ENCODE results near the gene MARK2. TPM values are rescaled to one million over a fixed set of nuclear protein-coding genes. Genes with fewer than 3 reads are reported as not detected.

Gene MARK2
- polyA plus RNA-seq, 1 of the 3 experiments (the other 2 are of a cell fraction) = 18.8 TPM

GRCh38 chr11:63940786-63941185 is 101.9 kb downstream of the MARK2 start:
- H3K36me3 ChIP-seq (replicated peaks in 1 of 2; ENCODE audit: control insufficient read depth in 1 of 2, insufficient read depth in 2 of 2, low read length in 1 of 2) = peaks cover 0 to 2% of the 10 kb centered on the region in 2 experiments
- H3K9me2 ChIP-seq = no peaks in the 10 kb centered on the region
- no peak for DNase-seq
- peaks cover 59% of the 10 kb centered on the region for H3K79me2 ChIP-seq (ENCODE audit: insufficient read depth)
- peaks cover 20 to 28% of the 10 kb centered on the region in 2 experiments; a peak in 3 of 4 replicates for H3K4me1 ChIP-seq (ENCODE audit: control insufficient read depth in 1 of 2, insufficient read depth in 2 of 2, low read depth in 1 of 2, low read length in 1 of 2)
- no peaks in the 10 kb centered on the region for H3F3A ChIP-seq (replicated peaks; ENCODE audit: insufficient read depth)
- H3K4me2 ChIP-seq = no peak overlapping the region
- H3K9me3 ChIP-seq = no peaks in the 10 kb centered on the region
- TF ChIP-seq TAF1 (IDR thresholded peaks at IDR 0.05; ENCODE audit: borderline replicate concordance, low read depth, low read length) (no peak), TCF12 (IDR thresholded peaks at IDR 0.05) (no peak), REST (IDR thresholded peaks at IDR 0.05; ENCODE audit: low read depth, low read length) (no peak), RCOR1 (IDR thresholded peaks at IDR 0.05; ENCODE audit: low read length) (no peak), GATA2 (CRISPR knock-in tag; IDR thresholded peaks at IDR 0.05) (no peak), ELF1 (IDR thresholded peaks at IDR 0.05) (no peak), EZH2phosphoT487 (IDR thresholded peaks at IDR 0.05; ENCODE audit: borderline replicate concordance, low read depth) (no peak), RXRA (IDR thresholded peaks at IDR 0.05; ENCODE audit: borderline replicate concordance, low read depth) (no peak), CTCF (IDR thresholded peaks at IDR 0.05) (no peak), TEAD4 (IDR thresholded peaks at IDR 0.05; ENCODE audit: borderline replicate concordance, insufficient read depth) (no peak), USF1 (IDR thresholded peaks at IDR 0.05; ENCODE audit: borderline replicate concordance, low read depth) (no peak), JUND (IDR thresholded peaks at IDR 0.05) (no peak), SMC3 (IDR thresholded peaks at IDR 0.05; ENCODE audit: low read depth, low read length) (no peak)
- peaks cover 16% of the 10 kb centered on the region; the same call in 1 of the 2 replicates for H4K20me1 ChIP-seq (ENCODE audit: insufficient read depth)
- ChIA-PET POLR2A (no interaction called here), CTCF (no interaction called here)
- H2AFZ ChIP-seq (ENCODE audit: low read depth) = no peak overlapping the region
- 96% methylated on average over 6 of the region's 6 CpGs for WGBS (ENCODE audit: low lambda C conversion rate)
- H3K9ac ChIP-seq = no peak overlapping the region
- H3K27ac ChIP-seq (ENCODE audit: low read depth in 2 of 2, low read length in 1 of 2) = no peak overlapping the region
- no peaks in the 10 kb centered on the region for H3K27me3 ChIP-seq (ENCODE audit: insufficient read depth)
- H3K4me3 ChIP-seq (ENCODE audit: low read depth in 2 of 2, low read length in 1 of 2) = no peak overlapping the region

Measured in SK-N-SH (cell line).